H1 (cell line): ENCODE results near the gene PLB1. TPM values are rescaled to one million over a fixed set of nuclear protein-coding genes. Genes with fewer than 3 reads are reported as not detected.

Source experiments
- ASH2L ChIP-seq: fragments of 200-600, 300-600 bp; sonication (generic); IDR thresholded peaks from one replicate; pipeline ENCODE4 v1.7.1; 2017; ENCODE audit warnings: low read length
- GTF2F1 ChIP-seq: IDR thresholded peaks from 2 replicates; pipeline ENCODE4 v1.6.1; 2012; ENCODE audit warnings: low read depth, low read length, improper control_type of control experiment, borderline replicate concordance
- polyA plus RNA-seq, 7 experiments: library from polyadenylated mRNA; depleted of rRNA in 3 of 7; stranded (reverse) in 5 of 7; unstranded in 2 of 7; fragments of >200 nt in 5 of 7; fragments of 200-250 nt in 2 of 7; gene quantifications; 1 replicate in 5 of 7; 2 replicates in 1 of 7; 4 replicates in 1 of 7; pipeline versions ENCODE4 v1.2.1 to v1.2.3, GENCODE V29; 2011 to 2013; ENCODE audit warnings: missing spikeins in 2 of 7, mixed read lengths in 2 of 7
- total RNA-seq: library from RNA; stranded (reverse); fragmentation: NEBNext Ultra II Directional; extraction: Animal tissue kit (Norgen Biotek cat#: 25700); gene quantifications from 2 replicates; pipeline ENCODE4 v1.2.1, GENCODE V29; 2021
- TF ChIP-seq, protein P1 (sequence below): fragments of 300-600 bp; sonication (generic); IDR thresholded peaks from 2 replicates; pipeline ENCODE4 v1.7.1; 2012; ENCODE audit warnings: low read length, moderate library complexity, mild to moderate bottlenecking, inconsistent platforms; ENCODE audit not compliant: insufficient replicate concordance

PLB1 gene
- total and polyA plus RNA-seq, 2 of the 8 experiments (the other 6 are each of a cell fraction or from before 2014, with no cell fraction given): 0.20 to 0.36 TPM

DNA sequence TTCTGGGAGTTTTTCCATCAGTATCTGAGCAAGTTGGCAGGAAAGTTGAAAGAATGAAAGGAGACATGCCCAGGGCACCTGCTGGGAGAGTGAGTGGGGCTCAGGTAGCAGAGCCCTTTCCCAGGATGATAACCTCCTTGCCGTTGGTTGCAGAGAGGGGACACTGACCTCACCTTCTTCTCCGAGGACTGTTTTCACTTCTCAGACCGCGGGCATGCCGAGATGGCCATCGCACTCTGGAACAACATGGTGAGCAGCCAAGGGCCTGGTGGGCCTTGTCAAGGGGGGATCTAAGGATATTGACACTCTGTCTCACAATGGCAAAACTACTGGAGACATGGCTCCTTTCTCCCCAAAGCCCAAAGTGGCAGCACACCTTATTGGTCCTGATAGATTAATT lies 136.9 kb downstream of the PLB1 start (continued):
- TF ChIP-seq, protein P1, sequence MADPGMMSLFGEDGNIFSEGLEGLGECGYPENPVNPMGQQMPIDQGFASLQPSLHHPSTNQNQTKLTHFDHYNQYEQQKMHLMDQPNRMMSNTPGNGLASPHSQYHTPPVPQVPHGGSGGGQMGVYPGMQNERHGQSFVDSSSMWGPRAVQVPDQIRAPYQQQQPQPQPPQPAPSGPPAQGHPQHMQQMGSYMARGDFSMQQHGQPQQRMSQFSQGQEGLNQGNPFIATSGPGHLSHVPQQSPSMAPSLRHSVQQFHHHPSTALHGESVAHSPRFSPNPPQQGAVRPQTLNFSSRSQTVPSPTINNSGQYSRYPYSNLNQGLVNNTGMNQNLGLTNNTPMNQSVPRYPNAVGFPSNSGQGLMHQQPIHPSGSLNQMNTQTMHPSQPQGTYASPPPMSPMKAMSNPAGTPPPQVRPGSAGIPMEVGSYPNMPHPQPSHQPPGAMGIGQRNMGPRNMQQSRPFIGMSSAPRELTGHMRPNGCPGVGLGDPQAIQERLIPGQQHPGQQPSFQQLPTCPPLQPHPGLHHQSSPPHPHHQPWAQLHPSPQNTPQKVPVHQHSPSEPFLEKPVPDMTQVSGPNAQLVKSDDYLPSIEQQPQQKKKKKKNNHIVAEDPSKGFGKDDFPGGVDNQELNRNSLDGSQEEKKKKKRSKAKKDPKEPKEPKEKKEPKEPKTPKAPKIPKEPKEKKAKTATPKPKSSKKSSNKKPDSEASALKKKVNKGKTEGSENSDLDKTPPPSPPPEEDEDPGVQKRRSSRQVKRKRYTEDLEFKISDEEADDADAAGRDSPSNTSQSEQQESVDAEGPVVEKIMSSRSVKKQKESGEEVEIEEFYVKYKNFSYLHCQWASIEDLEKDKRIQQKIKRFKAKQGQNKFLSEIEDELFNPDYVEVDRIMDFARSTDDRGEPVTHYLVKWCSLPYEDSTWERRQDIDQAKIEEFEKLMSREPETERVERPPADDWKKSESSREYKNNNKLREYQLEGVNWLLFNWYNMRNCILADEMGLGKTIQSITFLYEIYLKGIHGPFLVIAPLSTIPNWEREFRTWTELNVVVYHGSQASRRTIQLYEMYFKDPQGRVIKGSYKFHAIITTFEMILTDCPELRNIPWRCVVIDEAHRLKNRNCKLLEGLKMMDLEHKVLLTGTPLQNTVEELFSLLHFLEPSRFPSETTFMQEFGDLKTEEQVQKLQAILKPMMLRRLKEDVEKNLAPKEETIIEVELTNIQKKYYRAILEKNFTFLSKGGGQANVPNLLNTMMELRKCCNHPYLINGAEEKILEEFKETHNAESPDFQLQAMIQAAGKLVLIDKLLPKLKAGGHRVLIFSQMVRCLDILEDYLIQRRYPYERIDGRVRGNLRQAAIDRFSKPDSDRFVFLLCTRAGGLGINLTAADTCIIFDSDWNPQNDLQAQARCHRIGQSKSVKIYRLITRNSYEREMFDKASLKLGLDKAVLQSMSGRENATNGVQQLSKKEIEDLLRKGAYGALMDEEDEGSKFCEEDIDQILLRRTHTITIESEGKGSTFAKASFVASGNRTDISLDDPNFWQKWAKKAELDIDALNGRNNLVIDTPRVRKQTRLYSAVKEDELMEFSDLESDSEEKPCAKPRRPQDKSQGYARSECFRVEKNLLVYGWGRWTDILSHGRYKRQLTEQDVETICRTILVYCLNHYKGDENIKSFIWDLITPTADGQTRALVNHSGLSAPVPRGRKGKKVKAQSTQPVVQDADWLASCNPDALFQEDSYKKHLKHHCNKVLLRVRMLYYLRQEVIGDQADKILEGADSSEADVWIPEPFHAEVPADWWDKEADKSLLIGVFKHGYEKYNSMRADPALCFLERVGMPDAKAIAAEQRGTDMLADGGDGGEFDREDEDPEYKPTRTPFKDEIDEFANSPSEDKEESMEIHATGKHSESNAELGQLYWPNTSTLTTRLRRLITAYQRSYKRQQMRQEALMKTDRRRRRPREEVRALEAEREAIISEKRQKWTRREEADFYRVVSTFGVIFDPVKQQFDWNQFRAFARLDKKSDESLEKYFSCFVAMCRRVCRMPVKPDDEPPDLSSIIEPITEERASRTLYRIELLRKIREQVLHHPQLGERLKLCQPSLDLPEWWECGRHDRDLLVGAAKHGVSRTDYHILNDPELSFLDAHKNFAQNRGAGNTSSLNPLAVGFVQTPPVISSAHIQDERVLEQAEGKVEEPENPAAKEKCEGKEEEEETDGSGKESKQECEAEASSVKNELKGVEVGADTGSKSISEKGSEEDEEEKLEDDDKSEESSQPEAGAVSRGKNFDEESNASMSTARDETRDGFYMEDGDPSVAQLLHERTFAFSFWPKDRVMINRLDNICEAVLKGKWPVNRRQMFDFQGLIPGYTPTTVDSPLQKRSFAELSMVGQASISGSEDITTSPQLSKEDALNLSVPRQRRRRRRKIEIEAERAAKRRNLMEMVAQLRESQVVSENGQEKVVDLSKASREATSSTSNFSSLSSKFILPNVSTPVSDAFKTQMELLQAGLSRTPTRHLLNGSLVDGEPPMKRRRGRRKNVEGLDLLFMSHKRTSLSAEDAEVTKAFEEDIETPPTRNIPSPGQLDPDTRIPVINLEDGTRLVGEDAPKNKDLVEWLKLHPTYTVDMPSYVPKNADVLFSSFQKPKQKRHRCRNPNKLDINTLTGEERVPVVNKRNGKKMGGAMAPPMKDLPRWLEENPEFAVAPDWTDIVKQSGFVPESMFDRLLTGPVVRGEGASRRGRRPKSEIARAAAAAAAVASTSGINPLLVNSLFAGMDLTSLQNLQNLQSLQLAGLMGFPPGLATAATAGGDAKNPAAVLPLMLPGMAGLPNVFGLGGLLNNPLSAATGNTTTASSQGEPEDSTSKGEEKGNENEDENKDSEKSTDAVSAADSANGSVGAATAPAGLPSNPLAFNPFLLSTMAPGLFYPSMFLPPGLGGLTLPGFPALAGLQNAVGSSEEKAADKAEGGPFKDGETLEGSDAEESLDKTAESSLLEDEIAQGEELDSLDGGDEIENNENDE: no peak
- TF ChIP-seq ASH2L: no peak
- no peak for TF ChIP-seq GTF2F1
